H1 (cell line): ENCODE data around the gene SYNPR. TPM values are rescaled to one million over a fixed set of nuclear protein-coding genes. Genes with fewer than 3 reads are reported as not detected.

Experiments used
- CTCF ChIA-PET: fragments of 300-600 bp; sonication (Branson Sonifier 250); formaldehyde crosslinking; loops from one replicate; lab custom pipeline; 2021; ENCODE audit not compliant: partially characterized antibody; lab: Charles Lee
- POLR2A ChIA-PET: fragments of 300-600 bp; sonication (Branson Sonifier 250); formaldehyde crosslinking; loops from one replicate; lab custom pipeline; 2021; ENCODE audit warnings: inconsistent platforms; ENCODE audit not compliant: partially characterized antibody; lab: Charles Lee
- DNase-seq, 2 experiments: peaks; one replicate each; pipeline versions ENCODE4 v3.0.0 to v3.0.0-alpha.2; 2010 to 2022; ENCODE audit warnings: low spot score in 2 of 2, low read depth in 1 of 2, mixed read lengths in 1 of 2
- FAIRE-seq: peaks from 2 replicates; lab custom pipeline; 2011; peaks lifted over from hg19 to GRCh38; lab: Jason Lieb, UNC
- H2AFZ ChIP-seq: 2 replicates; pipeline ENCODE4 v1.8.1; 2012; ENCODE audit warnings: low read length, inconsistent platforms
- H2AK5ac ChIP-seq: 2 replicates; pipeline ENCODE4 v1.6.1; 2013; ENCODE audit warnings: low read depth, low read length
- H2BK120ac ChIP-seq: replicated peaks from 2 replicates; pipeline ENCODE3; 2013; ENCODE audit warnings: low read depth, low read length, inconsistent platforms
- H2BK12ac ChIP-seq: 2 replicates; pipeline ENCODE4 v1.6.1; 2013; ENCODE audit warnings: low read depth, low read length
- H2BK15ac ChIP-seq: 2 replicates; pipeline ENCODE4 v1.6.1; 2013; ENCODE audit warnings: low read length
- H2BK20ac ChIP-seq: 2 replicates; pipeline ENCODE4 v1.6.1; 2013; ENCODE audit warnings: low read length
- H2BK5ac ChIP-seq: 2 replicates; pipeline ENCODE4 v1.6.1; 2013; ENCODE audit warnings: low read depth, low read length
- H3K14ac ChIP-seq: 2 replicates; pipeline ENCODE4 v1.6.1; 2013; ENCODE audit warnings: inconsistent platforms; ENCODE audit not compliant: insufficient read length
- H3K18ac ChIP-seq: 2 replicates; pipeline ENCODE4 v1.6.1; 2013; ENCODE audit warnings: low read length; ENCODE audit errors: extremely low read depth
- H3K23ac ChIP-seq: 2 replicates; pipeline ENCODE4 v1.6.1; 2013; ENCODE audit warnings: inconsistent platforms; ENCODE audit not compliant: insufficient read length
- H3K23me2 ChIP-seq: 2 replicates; pipeline ENCODE4 v1.6.1; 2013; ENCODE audit warnings: low read depth, low read length
- H3K27ac ChIP-seq: 2 replicates; pipeline ENCODE4 v1.6.1; 2011; ENCODE audit warnings: low read depth, low read length, inconsistent platforms
- H3K27me3 ChIP-seq, 4 experiments: replicated peaks in 1 of 4; 1 replicate in 1 of 4; 2 replicates in 3 of 4; pipeline versions ENCODE4 v1.6.1 to v1.8.1; 2011 to 2013; ENCODE audit warnings: low read length in 3 of 4, mild to moderate bottlenecking in 3 of 4, inconsistent platforms in 2 of 4, mixed read lengths in 2 of 4, moderate library complexity in 1 of 4; ENCODE audit not compliant: control insufficient read depth in 3 of 4, insufficient read depth in 3 of 4; ENCODE audit errors: extremely low read depth in 1 of 4
- H3K36me3 ChIP-seq, 4 experiments: 2 replicates each; pipeline versions ENCODE4 v1.6.1 to v1.8.1; 2011 to 2013; ENCODE audit warnings: mild to moderate bottlenecking in 4 of 4, low read length in 3 of 4, moderate library complexity in 2 of 4, control low read depth in 1 of 4, inconsistent platforms in 1 of 4; ENCODE audit not compliant: insufficient read depth in 4 of 4, control insufficient read depth in 2 of 4
- H3K4ac ChIP-seq: replicated peaks from 2 replicates; pipeline ENCODE3; 2013; ENCODE audit warnings: low read length, low read depth, mixed read lengths, inconsistent platforms; ENCODE audit not compliant: insufficient read length
- H3K4me1 ChIP-seq, 4 experiments: replicated peaks in 1 of 4; 1 replicate in 1 of 4; 2 replicates in 3 of 4; pipeline versions ENCODE4 v1.6.1 to v1.8.1; 2011 to 2013; ENCODE audit warnings: low read length in 3 of 4, inconsistent platforms in 2 of 4, mixed read lengths in 1 of 4; ENCODE audit not compliant: insufficient read depth in 4 of 4, control insufficient read depth in 3 of 4
- H3K4me2 ChIP-seq, 2 experiments: 2 replicates each; pipeline versions ENCODE4 v1.6.1 to v1.8.1; 2011 to 2013; ENCODE audit warnings: low read depth in 2 of 2, low read length in 2 of 2, control low read depth in 1 of 2, inconsistent platforms in 1 of 2, mild to moderate bottlenecking in 1 of 2; ENCODE audit not compliant: insufficient read depth in 1 of 2
- H3K4me3 ChIP-seq, 4 experiments: fragments of 200-600, 300-600 bp in 1 of 4; sonication (generic), shearing (Covaris generic), sonication (Bioruptor Twin) in 1 of 4; 2 replicates each; pipeline versions ENCODE4 v1.5.1 to v1.8.1; 2011 to 2016; ENCODE audit warnings: low read length in 4 of 4, low read depth in 3 of 4, control low read depth in 2 of 4, inconsistent platforms in 2 of 4, mild to moderate bottlenecking in 2 of 4, mixed read lengths in 1 of 4, moderate library complexity in 1 of 4; ENCODE audit not compliant: insufficient read depth in 2 of 4; ENCODE audit errors: extremely low read depth in 1 of 4
- H3K56ac ChIP-seq: replicated peaks from 2 replicates; pipeline ENCODE3; 2013; ENCODE audit warnings: low read depth, mild to moderate bottlenecking, mixed read lengths, low read length, inconsistent platforms; ENCODE audit not compliant: insufficient read length
- H3K79me1 ChIP-seq: 2 replicates; pipeline ENCODE4 v1.6.1; 2013; ENCODE audit warnings: low read depth, low read length, control low read depth
- H3K79me2 ChIP-seq, 2 experiments: 2 replicates each; pipeline versions ENCODE4 v1.6.1 to v1.8.1; 2012 to 2013; ENCODE audit warnings: low read length in 2 of 2, mild to moderate bottlenecking in 2 of 2, inconsistent platforms in 1 of 2; ENCODE audit not compliant: insufficient read depth in 2 of 2, control insufficient read depth in 1 of 2
- H3K9ac ChIP-seq, 4 experiments: replicated peaks in 1 of 4; 1 replicate in 1 of 4; 2 replicates in 3 of 4; pipeline versions ENCODE4 v1.6.1 to v1.8.1; 2011 to 2013; ENCODE audit warnings: low read depth in 3 of 4, low read length in 3 of 4, control low read depth in 2 of 4, mild to moderate bottlenecking in 2 of 4, moderate library complexity in 2 of 4, inconsistent platforms in 1 of 4; ENCODE audit errors: extremely low read depth in 1 of 4
- H3K9me3 ChIP-seq, 2 experiments: 2 replicates each; pipeline versions ENCODE4 v1.6.1 to v1.8.1; 2012 to 2013; ENCODE audit warnings: mild to moderate bottlenecking in 2 of 2, moderate library complexity in 2 of 2, control low read depth in 1 of 2, inconsistent platforms in 1 of 2, low read depth in 1 of 2, low read length in 1 of 2, mixed read lengths in 1 of 2; ENCODE audit not compliant: insufficient read depth in 2 of 2
- H4K20me1 ChIP-seq, 2 experiments: replicated peaks in 1 of 2; 2 replicates each; pipeline versions ENCODE3 to v1.8.1; 2011 to 2013; ENCODE audit warnings: inconsistent platforms in 2 of 2, low read length in 2 of 2, mild to moderate bottlenecking in 1 of 2; ENCODE audit not compliant: insufficient read depth in 2 of 2, control insufficient read depth in 1 of 2
- H4K5ac ChIP-seq: 2 replicates; pipeline ENCODE4 v1.6.1; 2013; ENCODE audit warnings: low read length, low read depth, mixed read lengths, inconsistent platforms; ENCODE audit not compliant: insufficient read length
- H4K8ac ChIP-seq: 2 replicates; pipeline ENCODE4 v1.8.0; 2013; ENCODE audit warnings: mild to moderate bottlenecking, moderate library complexity, low read length, inconsistent platforms; ENCODE audit not compliant: insufficient read depth; ENCODE audit errors: extremely low read depth
- H4K91ac ChIP-seq: replicated peaks from 2 replicates; pipeline ENCODE3; 2013; ENCODE audit warnings: low read length, mixed read lengths, inconsistent platforms; ENCODE audit not compliant: insufficient read length
- ASH2L ChIP-seq: fragments of 200-600, 300-600 bp; sonication (generic); IDR thresholded peaks from one replicate; pipeline ENCODE4 v1.7.1; 2017; ENCODE audit warnings: low read length
- BCL11A ChIP-seq, 2 experiments: IDR thresholded peaks; one replicate each; pipeline ENCODE4 v1.6.1; 2011; ENCODE audit warnings: low read depth in 2 of 2, low read length in 2 of 2, mild to moderate bottlenecking in 2 of 2
- KDM4A ChIP-seq: IDR thresholded peaks from one replicate; pipeline ENCODE4 v1.7.1; 2012; ENCODE audit warnings: low read depth, mild to moderate bottlenecking, moderate library complexity, low read length, inconsistent platforms; ENCODE audit not compliant: severe bottlenecking
- RBBP5 ChIP-seq: IDR thresholded peaks from 2 replicates; pipeline ENCODE4 v1.7.1; 2012; ENCODE audit warnings: low read depth, mild to moderate bottlenecking, inconsistent platforms, low read length, moderate library complexity, borderline replicate concordance
- TEAD4 ChIP-seq: IDR thresholded peaks from 2 replicates; pipeline ENCODE4 v1.6.1; 2012; ENCODE audit warnings: low read depth, low read length, inconsistent platforms, mixed read lengths
- polyA plus RNA-seq, 7 experiments: library from polyadenylated mRNA; depleted of rRNA in 3 of 7; stranded (reverse) in 5 of 7; unstranded in 2 of 7; fragments of >200 nt in 5 of 7; fragments of 200-250 nt in 2 of 7; gene quantifications; 1 replicate in 5 of 7; 2 replicates in 1 of 7; 4 replicates in 1 of 7; pipeline versions ENCODE4 v1.2.1 to v1.2.3, GENCODE V29; 2011 to 2013; ENCODE audit warnings: missing spikeins in 2 of 7, mixed read lengths in 2 of 7
- total RNA-seq: library from RNA; stranded (reverse); fragmentation: NEBNext Ultra II Directional; extraction: Animal tissue kit (Norgen Biotek cat#: 25700); gene quantifications from 2 replicates; pipeline ENCODE4 v1.2.1, GENCODE V29; 2021

The SYNPR gene
- total and polyA plus RNA-seq, 2 of the 8 experiments (the other 6 are each of a cell fraction or from before 2014, with no cell fraction given), result 0.39 to 0.99 TPM

DNA sequence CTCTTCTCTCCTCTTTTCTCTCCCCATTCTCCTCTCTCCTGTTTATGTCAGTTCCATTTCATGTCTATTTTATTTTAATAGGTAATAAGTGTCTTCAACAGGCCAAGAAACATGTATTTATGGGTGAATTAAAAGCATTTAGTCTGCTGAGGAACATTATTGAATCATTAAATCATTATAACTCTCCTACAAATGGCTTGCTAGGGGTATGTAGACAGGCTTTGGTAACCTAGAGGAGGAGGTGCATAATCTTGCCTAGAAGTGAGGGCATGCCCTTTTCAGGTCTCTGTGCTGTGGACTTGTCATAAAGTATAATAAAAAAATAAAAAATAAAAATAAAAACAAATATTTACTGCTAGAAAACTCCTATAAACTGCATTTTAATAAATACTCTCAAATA, 285.5 kb downstream of the SYNPR start:
- Histone ChIP-seq H3K9ac (no peak overlapping the region), H3K27ac (no peak overlapping the region), H3K4me3 (no peak overlapping the region), H2BK12ac (no peak overlapping the region), H2BK15ac (no peak overlapping the region), H2BK5ac (no peak overlapping the region), H3K23me2 (no peaks in the 10 kb centered on the region), H3K4me2 (no peak overlapping the region), H3K23ac (no peak overlapping the region), H2BK20ac (no peak overlapping the region), H3K27me3 (no peaks in the 10 kb centered on the region; a peak in 1 of 7 replicates), H2AFZ (no peak overlapping the region), H3K56ac (no peak overlapping the region), H3K79me2 (no peaks in the 10 kb centered on the region), H4K8ac (no peak overlapping the region), H4K20me1 (no peaks in the 10 kb centered on the region), H4K5ac (no peak overlapping the region), H4K91ac (no peak overlapping the region), H2BK120ac (no peak overlapping the region), H3K79me1 (no peaks in the 10 kb centered on the region), H3K4ac (no peak overlapping the region), H3K36me3 (no peaks in the 10 kb centered on the region), H3K4me1 (no peaks in the 10 kb centered on the region), H3K18ac (no peak overlapping the region)
- ChIA-PET CTCF (interaction anchor here (0.7 to 2.2 kb wide), 4 partner anchors 13 to 211 kb away, joined by 3 to 15 read pairs (median 4); no protein-coding TSS in a partner anchor), POLR2A (no interaction called here)
- TF ChIP-seq BCL11A (IDR thresholded peaks at IDR 0.05; ENCODE audit: low read depth in 2 of 2, low read length in 2 of 2) (no peak), ASH2L (no peak), TEAD4 (no peak), KDM4A (no peak), RBBP5 (no peak)
- TF ChIP-seq, all 59 proteins: peak for 0
- no peak overlapping the region for H3K14ac ChIP-seq
- no peak overlapping the region for H2AK5ac ChIP-seq
- H3K9me3 ChIP-seq, result no peaks in the 10 kb centered on the region
- no peak for DNase-seq
- FAIRE-seq, result no peak
